GM21423 (cell line): Measurements from ENCODE around the gene COPS9.

Experiments used
- ATAC-seq: cut with Tn5 transposase; IDR thresholded peaks from one replicate; pipeline ENCODE4 v1.9.1; 2021; ENCODE audit warnings: mild to moderate bottlenecking, moderate library complexity; ENCODE audit not compliant: unreplicated experiment

The COPS9 gene

GRCh38 chr2:240136013-240136670, at the start of gene COPS9:
Gene COPS9, minus strand, starts transcription at chr2:240136305. Its CDS starts 21 bp downstream, at chr2:240136284.
- ATAC-seq = peak; percentile 91

- ATAC-seq = no peak
Observed at GRCh38 chr2:240184656-240185055, 48.6 kb upstream of the COPS9 start.

- ATAC-seq = no peak
Observed at GRCh38 chr2:240183875-240184590, 47.9 kb upstream of the COPS9 start.

- no peak for ATAC-seq
Observed at GRCh38 chr2:240183006-240183874, 47.1 kb upstream of the COPS9 start.

- ATAC-seq = no peak
Observed at GRCh38 chr2:240182476-240182875, 46.4 kb upstream of the COPS9 start.

GRCh38 chr2:240182001-240182400, 45.9 kb upstream of the COPS9 start:
- no peak for ATAC-seq

GRCh38 chr2:240179941-240180666, 44.0 kb upstream of the COPS9 start:
- ATAC-seq = no peak

GRCh38 chr2:240179186-240179815, 43.2 kb upstream of the COPS9 start:
- ATAC-seq = no peak

- ATAC-seq = no peak
Observed at GRCh38 chr2:240178564-240178963, 42.5 kb upstream of the COPS9 start.

- no peak for ATAC-seq
Observed at GRCh38 chr2:240174496-240174895, 38.4 kb upstream of the COPS9 start.

- no peak for ATAC-seq
Observed at GRCh38 chr2:240172071-240172895, 36.2 kb upstream of the COPS9 start.

GRCh38 chr2:240170883-240171282, 34.8 kb upstream of the COPS9 start:
- ATAC-seq = no peak

- no peak for ATAC-seq
Observed at GRCh38 chr2:240170354-240170735, 34.2 kb upstream of the COPS9 start.

GRCh38 chr2:240169486-240170353, 33.6 kb upstream of the COPS9 start:
- ATAC-seq = no peak

GRCh38 chr2:240168546-240169361, 32.6 kb upstream of the COPS9 start:
- no peak for ATAC-seq

- no peak for ATAC-seq
Observed at GRCh38 chr2:240168041-240168440, 31.9 kb upstream of the COPS9 start.

GRCh38 chr2:240167588-240167880, 31.4 kb upstream of the COPS9 start:
- no peak for ATAC-seq
